HG03139 (cell line): ENCODE results near the gene ARMC2.
"Not testable (repeated sequence)": the region's sequence is repeated elsewhere in the genome, so short reads cannot be mapped to it uniquely, and the experiment has no call there.

Experiments used
- ATAC-seq: cut with Tn5 transposase; IDR thresholded peaks from one replicate; pipeline ENCODE4 v1.9.1; 2021; ENCODE audit not compliant: unreplicated experiment

ARMC2 gene

DNA sequence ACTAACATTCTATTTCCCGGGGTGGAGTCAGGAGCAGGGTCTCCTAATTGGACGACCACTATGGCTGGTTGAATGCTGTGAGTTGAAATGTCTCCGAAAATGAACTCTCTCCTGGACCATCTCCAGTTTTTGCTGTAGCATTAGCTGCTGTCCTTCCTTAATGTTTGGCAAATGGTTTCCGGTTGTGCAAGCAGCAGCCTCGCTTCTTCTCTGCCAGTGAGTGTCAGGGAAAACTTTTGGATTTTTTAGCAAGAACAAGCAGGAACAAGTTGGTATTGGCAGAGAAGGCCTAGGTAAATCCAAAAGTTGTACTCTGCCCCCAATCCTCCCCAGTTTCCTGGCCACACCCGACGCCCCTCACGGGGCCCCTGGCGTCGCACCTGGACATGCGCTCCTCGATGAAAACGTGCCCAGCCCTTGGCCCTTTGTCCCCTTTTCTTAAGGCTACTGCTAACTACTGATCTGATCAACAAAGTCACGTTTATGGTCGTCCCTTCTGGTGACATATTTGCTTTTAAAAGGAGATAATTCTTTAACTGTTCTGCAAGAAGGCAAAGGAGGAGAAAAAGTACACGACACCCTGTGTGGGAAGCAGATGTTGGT lies 103.2 kb downstream of the ARMC2 start:
- ATAC-seq = no peak

DNA sequence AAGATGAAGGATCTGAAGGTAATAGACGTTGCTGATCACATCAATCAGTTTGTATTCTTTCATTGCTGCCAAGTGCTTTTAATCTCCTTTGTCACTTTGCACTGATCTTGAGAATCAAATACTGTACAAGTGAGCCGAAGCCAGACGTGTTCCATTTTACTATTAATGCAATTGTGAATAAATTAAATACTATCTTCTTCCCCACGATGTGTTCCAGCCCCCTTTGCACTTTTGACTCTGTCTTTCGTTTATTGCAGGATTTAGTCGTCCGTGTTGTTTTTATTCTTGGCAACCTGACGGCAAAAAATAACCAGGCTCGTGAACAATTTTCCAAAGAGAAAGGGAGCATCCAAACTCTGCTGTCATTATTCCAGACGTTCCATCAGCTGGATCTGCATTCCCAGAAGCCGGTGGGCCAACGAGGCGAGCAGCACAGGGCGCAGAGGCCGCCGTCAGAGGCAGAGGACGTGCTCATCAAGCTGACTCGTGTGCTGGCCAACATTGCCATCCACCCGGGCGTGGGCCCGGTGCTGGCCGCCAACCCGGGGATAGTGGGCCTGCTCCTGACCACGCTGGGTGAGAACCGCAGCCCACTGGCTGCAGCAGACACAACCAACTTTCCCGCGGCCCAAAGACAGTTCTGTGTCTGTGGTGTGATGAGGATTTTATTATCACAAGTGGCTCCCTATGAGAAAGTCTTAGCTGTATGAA lies 104.7 kb downstream of the ARMC2 start:
- no peak for ATAC-seq

DNA sequence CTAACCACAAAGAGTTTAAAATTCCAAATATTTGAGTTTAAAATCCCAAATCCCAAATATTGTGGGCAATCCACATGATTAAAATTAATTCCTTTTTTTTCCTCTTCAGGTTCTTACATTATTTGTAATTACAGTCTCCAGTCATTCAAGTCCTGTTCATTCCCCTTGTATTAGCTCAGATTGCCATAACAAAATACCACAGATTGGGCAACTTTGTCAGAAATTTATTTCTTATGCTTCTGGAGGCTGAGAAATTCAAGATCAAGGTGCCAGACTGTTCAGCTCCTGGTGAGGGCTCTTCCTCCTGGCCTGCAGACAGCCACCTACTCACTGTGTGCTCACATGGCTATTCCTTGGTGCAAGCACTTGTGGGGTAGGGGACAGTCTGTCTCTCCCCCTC lies 105.5 kb downstream of the ARMC2 start:
- ATAC-seq = no peak

DNA sequence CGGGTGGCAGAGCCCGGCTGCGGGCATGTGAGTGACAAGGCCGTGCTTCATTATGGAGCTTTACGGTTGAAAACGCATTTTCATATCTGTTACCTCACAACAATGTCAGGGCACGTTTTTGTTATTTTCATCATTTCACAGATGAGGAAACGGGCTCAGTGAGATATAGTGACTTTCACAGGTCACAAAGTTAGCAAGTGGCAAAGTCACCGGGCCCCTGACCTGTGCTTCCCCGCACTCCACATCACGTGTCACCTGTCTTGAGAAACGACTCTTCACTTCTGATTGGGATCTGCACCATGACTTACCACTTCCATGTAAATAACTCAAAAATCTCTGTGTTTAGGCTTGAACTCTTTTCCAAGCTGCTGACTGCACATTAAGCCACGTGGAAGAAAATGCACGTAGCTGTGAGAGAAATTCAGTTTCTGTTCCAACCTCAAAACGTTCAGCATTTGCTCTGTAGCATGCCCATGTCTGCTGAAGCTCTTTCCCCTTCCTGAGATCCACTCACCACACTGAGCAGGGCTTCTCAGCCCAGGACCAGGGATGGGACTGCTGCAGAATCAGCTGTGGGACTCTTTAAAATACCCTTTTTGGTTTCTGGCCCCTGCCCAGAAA lies 107.2 kb downstream of the ARMC2 start:
- ATAC-seq = no peak

DNA sequence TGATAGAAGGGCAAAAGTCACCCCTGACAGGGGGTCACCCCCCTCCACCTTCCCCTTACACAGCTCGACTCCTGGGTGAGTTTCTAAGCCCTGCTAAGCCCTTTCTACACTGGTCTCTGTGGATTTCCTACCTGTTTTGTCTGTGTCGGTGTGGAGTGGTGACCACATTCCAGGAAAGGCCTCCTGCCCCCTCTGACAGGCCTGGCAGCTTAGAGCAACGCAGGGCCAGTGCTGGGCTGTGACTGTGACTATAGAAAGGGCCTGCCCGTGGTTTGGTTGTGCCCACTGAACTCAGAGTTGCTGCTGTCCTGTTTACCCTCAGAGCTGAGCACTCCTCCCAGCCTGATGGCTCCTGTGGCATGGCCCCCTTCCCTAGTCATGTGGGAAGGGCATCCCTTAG lies 109.0 kb downstream of the ARMC2 start:
- no peak for ATAC-seq

DNA sequence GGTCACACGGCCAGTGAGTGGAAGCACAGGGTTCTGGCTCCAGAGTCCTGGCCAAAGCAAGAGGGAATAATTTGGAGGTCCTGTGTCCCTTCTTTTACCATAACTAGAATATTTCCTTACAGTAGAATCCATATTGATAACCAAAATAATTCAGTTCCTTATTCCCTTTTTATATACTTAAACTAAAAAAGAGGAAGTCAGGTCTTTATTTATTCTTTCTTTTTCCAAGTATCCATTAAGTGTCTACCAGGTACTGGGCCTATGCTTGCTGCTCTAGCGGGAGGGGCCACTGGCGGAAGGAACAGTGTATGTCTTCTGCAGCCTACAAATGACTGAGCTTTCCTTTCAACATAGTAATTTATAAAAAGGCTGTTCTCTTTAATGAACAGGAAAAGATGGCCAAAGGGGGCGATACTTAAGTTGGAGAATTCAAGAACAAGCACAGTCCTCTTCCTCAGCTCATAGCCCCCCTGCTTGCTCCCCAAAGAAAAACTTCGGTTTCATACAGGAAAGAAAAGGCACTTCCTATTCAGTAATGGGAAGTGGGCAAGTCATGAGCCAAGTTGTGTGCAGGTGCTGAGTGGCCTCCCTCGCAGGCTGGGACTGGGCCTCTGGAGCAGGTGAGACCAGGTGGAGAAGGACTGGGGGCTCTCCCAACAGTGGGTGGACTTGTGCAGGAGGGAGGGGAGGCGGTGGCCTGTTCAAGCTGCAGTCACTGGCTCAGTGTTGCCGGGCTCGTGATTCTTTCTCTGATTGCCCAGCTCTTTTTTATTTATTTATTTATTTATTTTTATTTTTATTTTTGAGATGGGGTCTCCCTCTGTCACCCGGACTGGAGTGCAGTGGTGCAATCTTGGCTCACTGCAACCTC lies 110.9 kb downstream of the ARMC2 start:
- no peak for ATAC-seq

DNA sequence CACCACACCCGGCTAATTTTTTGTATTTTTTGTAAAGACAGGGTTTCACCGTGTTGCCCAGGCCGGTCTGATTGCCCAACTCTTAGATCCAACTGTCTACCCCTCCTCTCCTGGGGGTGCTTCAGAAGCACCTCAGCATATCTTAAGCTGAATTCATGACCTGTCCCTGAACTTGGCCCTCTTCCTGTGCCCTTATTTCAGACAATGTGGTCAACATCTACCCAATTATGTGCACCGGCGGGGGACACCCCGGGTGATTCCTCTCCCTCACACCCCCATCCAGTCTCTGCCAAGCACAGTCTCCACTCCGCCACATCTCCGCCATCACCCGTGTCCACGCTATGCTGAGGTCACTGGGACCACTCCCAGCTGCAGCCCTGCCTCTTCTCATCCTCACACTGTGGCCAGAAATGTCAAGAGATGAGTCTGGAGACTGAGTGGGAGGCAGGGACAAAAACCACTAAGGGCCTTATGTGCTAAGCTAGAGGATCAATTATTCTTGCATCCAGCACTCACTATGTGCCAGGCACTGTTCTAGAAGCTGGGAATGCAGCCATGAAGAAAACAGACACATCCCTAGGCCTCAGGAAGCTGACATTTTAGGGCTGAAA lies 111.9 kb downstream of the ARMC2 start:
- no peak for ATAC-seq

DNA sequence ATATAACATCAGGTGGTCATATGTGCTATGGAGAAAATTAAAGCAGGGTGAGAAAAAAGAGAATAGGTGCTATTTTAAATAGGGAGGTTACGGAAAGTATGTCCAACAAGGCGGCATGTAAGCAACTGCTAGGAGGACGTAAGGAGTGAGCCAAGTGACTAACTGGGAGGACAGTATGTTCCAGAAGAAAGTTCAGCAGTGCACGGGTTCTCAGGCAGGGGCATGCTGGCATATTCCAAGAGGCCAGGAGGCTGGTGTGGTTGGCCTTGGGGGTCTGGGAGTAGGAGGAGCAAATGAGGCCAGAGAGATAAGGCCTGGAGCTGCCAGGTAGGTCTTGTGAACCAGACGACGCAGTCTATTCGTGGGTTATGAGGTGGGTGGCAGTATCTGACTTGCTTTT lies 112.4 kb downstream of the ARMC2 start:
- ATAC-seq = no peak

DNA sequence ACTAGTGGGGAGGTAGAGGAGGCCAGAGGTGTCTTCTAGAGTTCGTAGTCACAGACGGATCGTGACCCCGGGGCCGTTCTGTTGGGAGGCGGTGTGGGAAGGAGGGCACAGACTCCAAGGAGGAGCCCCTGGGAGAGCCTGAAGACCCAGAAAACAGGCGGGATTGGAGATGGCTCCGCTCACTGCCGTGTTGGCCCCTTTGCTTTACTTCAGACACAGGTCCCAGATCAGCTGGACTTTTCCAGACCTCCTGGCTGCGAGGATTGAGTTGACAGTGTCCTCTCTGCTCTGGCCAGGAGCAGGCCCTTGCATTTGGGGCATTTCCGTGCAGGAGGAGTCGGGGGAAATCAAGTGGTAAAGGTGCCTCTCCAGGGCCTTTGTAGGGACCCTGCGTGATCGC lies 112.9 kb downstream of the ARMC2 start:
- no peak for ATAC-seq

DNA sequence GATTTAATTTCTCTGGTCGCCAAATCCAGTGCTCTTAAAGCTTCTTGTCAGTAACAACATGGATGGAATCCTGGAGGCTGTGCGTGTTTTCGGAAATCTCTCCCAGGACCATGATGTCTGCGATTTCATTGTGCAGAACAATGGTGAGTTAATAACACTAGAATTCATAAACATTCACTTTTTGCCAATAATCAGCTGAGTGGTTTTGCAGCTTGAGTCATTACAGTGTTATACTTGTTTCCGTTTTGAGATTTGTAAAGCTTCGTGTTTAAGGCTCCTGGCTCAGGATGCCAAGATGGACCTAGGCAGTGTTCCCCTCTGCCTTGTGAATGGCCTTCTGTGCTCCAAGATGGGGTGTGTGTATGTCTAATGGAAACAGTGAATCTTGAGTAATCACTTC lies 113.8 kb downstream of the ARMC2 start:
- no peak for ATAC-seq

DNA sequence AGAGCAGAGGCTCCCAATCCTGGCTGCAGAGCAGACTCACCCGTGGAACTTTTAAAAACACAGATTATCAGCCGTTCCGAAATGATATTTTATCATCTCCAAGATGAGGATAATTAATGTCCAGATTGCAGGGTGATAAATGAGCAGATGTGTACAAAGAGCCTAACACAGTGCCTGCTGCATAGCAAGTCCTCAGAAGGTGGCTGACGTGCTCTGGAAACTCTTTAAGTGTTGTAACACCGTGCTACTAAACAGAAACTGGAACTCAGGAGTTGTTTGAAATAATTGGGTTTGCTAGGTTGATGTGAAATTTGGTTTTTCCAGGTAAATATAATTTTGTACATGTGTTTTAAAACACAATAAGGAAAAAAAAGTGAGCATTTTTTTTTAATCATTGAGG lies 118.0 kb downstream of the ARMC2 start:
- no peak for ATAC-seq

DNA sequence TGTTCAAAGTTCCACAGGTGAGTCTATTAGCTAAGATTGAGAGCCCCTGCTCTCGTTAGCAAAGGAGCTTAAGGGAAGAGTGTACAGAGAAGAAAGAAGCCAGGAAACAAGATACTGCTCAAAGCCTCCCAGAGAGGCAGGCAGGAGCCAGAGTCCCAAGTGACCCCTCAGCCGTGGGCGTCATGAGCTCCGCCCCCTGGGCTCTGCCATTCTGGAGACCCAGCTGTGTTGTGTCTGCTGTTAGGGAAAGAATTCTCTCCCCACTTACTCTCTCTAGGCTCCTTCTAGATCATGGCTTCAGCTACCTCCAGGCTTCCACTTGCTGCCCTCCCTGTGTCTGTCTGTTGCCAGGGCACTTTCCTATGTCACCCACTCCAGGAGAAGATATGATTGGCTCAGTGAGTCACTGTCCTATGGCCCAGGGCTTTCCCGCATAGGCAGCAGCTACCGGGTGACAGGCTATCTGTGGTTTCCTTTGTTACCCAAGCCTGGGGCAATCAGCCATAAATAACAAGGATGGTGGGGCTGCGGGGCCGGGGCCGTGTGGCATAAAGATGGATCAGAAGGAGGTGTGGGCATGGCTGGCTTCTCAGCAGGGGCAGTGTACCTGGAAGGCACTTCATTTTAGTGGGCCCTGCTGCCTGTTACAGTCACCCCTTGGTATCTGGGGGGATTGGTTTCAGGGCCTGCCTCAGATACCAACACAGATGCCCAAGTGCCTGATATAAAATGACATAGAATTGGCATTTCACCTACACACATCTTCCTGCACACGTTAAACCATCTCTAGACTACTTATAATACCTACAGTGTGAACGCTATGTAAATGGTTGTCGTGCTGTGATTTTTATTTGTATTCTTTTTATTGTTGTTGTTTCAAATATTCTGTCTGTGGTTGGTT lies 118.9 kb downstream of the ARMC2 start:
- ATAC-seq = no peak

DNA sequence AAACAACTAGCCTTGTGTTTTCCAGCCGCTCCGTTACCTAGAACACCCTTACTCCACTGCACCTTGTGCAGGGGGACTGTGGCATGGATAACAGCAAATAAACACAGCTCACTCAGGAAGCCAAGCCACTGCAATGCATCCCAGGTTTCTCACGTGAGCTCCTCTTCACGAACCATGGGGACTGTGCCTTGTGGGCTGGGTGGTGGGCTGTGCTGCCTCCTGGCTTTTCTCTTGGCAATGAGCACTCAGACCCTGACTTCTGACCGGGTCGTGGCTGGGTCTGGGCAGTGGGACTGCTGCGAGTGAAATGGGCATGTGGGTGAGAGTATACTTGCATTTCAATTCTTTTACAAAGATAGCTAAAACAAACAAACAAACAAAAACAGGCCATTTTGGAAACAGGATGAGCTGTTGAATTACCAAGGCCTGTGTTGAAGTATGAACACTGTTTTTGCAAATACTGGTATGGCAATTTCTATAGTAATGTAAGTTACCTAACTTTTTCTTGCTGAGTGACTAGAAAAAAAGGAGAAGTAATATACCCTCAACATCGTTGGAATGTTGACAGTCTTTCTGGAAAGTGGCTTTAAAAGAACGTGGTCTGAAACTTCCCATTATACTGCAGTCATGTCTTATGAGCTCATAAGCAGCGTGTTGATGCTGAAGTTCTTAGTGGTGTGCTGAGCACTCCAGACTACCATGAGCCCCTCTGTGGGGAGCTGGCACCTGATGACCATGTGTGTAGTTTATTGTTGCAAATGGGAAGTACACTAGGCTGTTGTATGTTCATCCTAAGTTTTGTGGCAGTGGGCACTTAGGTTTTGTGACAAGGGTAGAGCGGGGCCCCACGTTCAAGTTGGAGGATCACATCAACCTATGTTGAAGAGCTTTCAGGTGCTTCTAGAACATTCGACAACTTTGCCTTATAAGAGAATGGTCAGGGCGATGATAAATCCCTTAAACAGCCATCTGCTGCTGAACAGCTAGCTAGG lies 120.4 kb downstream of the ARMC2 start:
- no peak for ATAC-seq

DNA sequence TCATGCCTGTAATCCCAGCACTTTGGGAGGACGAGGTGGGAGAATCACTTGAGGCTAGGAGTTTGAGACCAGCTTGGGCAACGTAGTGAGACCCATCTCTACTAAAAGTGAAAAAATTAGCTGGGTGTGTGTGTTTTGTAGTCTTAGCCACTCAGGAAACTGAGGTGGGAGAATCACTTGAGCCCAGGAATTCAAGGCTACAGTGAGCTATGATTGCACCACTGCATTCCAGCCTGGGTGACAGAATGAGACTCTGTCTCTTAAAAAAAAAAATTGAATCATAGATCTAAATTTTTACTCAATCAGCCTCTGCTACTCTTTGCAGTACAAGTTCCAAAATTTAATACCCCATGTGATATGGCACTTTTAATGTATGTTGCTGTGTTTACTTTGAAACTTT lies 121.6 kb downstream of the ARMC2 start:
- no peak for ATAC-seq

DNA sequence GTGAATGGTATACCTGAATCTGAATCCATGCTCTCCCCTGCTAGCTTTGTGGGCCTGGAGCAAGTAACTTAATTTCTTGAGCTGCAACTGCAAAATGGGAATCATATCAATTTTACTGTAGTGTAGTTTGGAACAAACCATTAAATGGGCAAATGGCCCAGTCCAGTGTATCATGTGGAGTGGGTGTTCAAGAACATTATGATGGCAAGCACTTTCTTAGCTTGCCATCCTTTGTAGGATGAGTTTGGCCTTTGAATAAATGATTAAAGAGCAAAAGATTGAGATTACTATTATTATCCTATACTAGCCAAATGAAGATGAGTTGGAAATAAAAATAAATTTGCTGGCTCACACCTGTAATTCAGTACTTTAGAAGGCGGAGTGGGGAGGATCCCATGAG lies 126.0 kb downstream of the ARMC2 start:
- ATAC-seq = no peak

DNA sequence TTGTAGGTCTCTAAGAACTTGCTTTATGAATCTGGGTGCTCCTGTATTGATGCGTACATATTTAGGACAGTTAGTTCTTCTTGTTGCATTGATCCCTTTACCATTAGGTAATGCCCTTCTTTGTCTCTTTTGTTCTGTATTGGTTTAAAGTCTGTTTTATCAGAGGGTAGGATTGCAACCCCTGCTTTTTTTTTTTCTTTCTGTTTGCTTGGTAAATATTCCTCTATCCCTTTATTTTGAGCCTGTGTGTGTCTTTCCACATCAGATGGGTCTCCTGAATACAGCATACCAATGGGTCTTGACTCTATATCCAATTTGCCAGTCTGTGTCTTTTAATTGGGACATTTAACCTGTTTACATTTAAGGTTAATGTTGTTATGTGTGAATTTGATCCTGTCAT lies 130.4 kb downstream of the ARMC2 start:
- not testable (repeated sequence) for ATAC-seq

DNA sequence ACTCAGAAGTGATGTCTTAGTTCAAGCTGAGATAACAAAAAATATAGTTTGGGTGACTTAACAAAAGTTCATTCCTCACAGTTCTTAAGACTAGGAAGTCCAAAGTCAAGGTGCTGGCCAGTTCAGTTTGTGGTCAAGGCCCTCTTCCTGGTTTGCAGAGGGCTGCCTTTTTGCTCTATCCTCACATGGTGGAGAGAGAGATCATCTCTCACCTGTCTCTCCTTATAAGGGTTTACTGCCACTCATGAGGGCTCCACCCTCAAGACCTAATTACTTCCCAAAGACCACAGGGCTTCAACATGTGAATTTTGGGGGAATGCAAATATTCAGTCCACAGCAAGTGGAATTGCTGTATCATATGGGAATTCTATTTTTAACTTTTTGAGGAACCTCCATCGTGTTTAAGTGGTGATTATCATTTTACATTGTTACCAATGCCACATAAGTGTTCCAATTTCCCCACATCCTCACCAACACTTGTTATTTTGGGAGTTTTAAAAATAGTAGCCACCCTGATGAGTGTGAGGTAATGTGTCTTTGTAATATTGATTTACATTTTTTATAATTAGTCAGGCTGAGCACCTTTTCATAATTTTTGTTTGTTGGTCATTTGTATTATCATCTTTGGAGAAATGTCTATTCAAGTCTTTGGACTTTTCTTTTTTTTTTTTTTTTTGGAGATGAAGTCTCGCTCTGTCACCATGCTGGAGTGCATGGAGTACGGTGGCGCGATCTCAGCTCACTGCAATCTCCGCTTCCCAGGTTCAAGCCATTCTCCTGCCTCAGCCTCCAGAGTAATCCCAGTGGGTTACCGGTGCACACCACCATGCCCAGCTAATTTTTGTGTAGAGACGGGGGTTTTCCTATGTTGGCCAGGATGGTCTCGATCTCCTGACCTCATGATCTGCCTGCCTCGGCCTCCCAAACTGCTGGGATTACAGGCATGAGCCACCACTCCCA lies 134.2 kb downstream of the ARMC2 start:
- ATAC-seq = no peak

DNA sequence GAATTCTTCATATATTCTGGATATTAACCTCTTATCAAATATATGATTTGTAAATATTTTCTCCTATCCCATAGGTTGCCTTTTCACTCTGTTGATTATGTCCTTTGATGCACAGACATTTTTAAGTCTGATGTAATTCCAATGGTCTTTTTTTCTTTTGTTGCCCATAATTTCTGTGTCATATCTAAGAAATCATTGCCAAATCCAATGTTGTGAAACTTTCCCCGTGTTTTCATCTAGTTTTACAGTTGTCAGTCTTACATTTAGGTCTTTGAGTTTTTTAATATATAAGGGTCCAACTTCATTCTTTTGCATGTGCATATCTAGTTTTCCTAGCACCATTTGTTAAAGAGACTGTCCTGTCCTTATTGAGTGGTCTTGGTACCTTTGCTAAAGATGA lies 134.9 kb downstream of the ARMC2 start:
- no peak for ATAC-seq
